ENCODE results near the gene KMO.
A peak's percentile ranks its signal among the peaks of the same experiment; 100 is the strongest.

Gene KMO

DNA sequence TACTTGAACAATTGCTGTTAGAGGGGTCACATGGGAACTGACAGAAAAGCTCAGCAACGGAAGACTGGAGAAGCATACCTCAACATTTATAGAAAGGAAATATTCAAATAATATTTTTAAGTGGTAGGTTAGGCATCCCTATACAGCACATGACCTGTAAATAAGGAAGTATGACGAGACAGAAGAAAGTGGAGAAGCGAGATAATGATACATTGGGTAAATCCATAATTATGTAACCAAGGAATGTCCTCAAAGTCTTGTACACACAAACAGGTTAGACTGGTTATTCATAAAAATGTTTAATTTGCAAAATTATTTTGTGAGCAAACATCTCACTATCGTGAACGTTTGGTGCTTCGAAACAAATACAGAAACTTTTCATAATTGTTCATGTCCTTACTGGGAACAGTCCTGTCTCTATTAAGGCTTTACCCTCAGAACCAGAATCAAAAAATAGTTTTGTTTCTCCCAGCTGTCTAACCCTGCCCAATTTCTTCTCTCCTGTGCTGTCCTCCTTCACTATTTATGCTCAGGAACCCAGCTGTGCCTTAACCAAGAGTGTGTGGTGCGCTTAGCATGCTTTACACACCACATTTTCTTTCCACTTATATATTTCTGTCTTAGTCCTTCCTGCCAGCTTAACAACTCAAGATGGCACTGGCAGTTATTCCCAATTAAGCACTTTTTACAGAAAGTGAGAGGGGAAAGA lies 10.2 kb downstream of the KMO start:
- DNase-seq = no peak

DNA sequence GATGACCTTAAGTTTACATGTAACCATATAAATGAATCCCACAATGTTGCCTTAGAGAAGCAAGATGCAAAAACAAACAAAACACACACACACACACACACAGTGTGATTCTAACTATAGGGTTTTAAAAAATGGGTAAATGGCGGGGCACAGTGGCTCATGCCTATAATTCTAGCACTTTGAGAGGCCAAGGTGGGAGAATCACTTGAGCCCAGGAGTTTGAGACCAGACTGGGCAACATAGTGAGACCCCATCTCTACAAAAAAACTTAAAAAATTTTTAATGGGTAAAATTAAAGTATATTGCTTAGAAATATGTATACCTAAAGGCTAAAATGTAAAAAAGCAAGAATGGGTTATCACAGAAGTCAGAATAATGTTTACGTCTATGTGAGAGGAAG lies 15.8 kb downstream of the KMO start:
- DNase-seq = no peak

- no peak for DNase-seq
Observed at GRCh38 chr1:241550318-241550717, 18.1 kb downstream of the KMO start.

DNA sequence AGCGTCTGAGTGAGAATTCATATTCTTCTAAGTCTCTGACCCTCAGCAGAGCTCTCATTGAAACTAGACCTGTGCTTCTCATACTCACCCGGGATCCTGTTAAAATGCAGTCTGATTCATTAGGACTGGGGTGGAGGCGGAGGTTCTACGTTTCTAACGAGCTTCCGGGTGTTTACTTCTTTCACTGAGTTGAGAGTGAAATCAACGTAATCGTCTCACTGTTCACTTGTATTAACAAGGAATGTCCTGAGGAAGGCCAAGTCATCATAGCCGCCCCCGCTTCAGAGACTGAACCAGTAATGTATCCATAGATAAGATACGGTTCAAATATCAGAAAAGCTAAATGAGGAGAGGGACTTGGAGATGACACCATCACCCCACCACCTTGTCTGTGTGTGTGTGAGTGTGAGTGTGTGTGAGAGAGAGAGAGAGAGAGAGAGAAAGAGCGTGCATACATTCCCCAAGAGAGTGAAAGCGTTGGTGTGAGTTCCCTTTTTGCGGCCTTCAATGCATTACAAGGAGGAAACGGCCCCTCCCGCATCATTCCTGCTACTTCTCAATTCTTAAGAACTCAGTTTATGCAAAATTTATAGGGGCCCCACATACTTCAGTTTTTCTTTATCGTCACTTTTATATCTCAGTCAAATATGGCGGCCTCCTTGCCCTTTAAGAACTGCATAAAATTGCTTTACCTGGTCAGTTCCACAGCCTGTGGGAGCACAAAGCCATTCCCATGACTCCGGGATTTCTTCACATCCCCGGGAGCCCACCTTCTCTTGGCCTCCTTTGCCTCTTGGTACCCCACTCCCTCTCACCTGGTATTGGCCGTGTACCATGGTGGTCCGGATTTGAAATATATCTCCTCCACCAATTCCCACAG lies 19.8 kb downstream of the KMO start:
- DNase-seq = peak; percentile 45

DNA sequence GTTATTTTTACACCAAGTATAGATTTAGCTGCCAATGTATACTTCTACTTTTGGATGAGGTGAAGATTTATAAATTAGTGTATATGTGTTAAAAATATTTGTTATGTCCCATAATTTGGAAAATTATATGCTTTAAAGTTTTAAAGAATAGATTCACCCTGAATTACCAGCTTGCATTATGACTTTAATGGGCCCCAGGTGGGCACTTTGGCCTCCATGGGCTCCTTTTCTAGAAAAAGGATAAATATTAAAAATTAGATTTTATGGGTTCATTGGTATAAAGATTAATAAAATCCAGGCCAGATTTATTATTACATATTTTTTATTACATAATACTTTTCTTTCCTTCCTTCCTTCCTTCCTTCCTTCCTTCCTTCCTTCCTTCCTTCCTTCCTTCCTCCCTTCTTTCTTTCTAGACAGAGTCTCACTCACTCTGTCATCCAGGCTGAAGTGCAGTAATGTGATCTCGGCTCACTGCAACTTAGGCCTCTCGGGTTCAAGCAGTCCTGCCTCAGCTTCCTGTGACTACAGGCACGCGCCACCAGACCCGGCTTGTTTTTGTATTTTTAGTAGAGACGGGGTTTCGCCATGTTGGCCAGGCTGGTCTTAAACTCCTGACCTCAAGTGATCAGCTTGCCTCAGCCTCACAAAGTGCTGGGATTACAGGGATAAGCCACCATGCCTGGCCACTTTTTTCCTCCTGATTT lies 21.9 kb downstream of the KMO start:
- no peak for DNase-seq

- DNase-seq = no peak
Observed at GRCh38 chr1:241555526-241555925, 23.3 kb downstream of the KMO start.

- DNase-seq = no peak
Observed at GRCh38 chr1:241557031-241557430, 24.9 kb downstream of the KMO start.

DNA sequence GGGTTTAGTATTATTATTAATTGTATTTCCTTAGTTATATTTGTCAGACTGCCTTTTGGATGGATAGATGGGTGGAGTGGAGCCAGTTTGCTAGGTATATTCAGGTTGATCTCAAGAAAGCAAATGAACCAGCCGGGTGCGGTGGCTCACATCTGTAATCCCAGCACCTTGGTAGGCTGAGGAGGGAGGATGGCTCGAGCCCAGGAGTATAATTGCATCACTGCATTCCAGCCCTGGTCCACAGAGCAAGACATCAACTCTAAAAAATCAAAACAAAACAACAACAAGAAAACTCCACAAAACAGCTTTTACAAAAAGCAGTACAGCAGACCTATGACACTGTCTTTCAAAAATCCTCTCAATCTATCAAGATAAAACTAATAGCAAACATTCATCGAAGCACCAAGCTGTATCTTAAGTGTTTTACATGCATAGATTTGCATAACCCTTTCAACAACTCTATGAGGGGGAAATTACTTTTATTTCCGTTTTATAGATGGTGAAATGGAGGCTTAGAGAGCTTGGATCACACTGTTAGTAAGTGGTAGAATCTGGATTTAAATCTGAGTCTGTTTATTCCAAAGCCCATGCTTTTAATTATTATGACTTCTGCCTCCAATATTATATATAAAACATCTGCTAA lies 25.5 kb downstream of the KMO start:
- no peak for DNase-seq

- DNase-seq = no peak
Observed at GRCh38 chr1:241560146-241560848, 28.1 kb downstream of the KMO start.

GRCh38 chr1:241560849-241561187 lies 28.6 kb downstream of the KMO start:
- DNase-seq = no peak

- DNase-seq = no peak
Observed at GRCh38 chr1:241569848-241570247, 37.7 kb downstream of the KMO start.

- no peak for DNase-seq
Observed at GRCh38 chr1:241574154-241574553, 42.0 kb downstream of the KMO start.

DNA sequence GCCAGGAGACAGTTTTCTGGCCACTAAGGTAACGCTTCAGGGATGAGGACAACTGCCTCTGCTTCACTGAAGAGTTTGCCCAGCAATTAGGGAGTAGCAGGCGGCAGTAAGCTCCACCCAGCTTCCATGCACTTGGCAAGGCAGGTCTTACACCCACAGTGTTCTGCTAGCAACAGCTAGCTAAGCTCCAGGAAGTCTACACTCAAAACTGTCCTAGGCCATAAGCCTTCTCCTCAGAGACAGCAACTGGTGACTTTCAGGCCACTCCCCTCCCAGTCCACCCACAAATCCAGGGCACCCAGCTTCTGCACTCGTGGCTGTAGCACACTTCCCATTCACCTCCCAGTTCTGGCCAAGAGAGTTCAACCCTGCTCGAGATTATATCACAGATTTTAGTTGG lies 47.3 kb downstream of the KMO start:
- DNase-seq = no peak

DNA sequence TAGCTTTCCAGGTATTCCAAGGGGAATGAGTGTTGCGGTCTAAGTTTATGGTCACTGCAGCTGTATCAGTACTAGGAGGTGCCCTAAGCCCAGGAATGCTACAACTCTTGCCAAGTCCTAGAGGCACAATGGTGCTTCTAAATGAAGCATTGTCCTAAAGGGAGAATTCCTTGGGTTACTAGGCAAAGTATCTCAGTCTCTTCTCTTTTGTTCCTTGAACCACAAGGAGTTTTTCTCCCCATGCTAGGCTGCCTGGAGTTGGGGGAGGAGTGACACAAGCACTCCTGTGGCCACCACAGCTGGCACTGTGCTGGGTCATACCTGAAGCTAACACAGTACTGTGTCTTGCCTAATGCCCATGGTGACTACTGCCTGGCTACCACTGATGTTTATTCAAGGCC lies 50.7 kb downstream of the KMO start:
- DNase-seq = no peak

GRCh38 chr1:241586905-241587512 lies 54.8 kb downstream of the KMO start:
- no peak for DNase-seq

DNA sequence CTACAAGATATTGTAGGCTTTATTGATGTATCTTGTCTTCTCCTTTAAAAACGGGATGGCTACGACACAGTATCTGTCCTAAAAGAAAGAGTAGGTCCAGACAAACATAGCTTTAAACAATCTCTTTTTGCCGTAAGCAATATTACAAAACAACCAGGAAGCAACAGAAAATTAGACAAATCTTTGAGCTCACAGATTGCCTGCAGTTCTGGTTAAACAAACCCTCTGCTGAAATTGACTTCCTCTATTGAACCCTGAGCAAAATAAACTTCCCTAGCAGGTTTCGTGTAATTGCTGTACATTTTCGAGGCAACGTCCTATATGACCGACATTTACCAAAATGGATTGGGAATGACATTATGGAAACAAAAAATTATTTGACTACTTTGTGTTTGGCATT lies 57.3 kb downstream of the KMO start:
- no peak for DNase-seq

- no peak for DNase-seq
Observed at GRCh38 chr1:241590719-241591118, 58.5 kb downstream of the KMO start.

DNA sequence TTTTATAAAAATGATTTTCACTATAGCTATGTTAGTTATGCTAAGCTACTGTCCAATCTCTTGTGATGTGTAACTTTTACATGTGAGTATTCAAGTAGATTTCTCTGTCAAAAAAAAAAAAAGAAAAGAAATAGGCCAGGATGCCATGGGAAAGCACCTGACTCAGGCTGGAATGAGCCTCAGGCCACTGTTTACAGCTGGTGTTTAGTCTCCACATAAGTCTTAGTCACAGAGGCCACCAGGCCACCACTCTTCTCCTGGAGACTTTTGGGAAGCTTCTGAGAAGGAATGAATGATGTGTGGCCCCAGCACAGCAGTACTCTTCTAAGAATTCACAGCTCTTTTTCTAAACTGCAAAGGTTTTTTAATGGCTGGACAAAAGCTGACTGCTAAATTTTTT lies 59.1 kb downstream of the KMO start:
- DNase-seq = no peak

DNA sequence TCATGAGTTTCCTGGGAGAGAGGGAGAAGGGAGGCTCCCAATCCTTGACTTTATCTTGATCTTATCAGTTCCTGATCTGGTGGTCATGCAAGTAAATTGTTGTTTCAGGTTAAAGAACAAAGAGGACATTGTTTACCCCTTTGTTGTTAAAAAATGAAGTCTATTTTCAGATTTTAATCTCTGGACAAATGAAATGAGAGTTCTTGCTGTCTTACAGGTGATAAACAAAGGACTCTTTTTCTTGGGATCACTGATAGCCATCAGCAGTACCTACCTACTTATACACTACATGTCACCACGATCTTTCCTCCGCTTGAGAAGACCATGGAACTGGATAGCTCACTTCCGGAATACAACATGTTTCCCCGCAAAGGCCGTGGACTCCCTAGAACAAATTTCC lies 59.6 kb downstream of the KMO start:
- DNase-seq = no peak

DNA sequence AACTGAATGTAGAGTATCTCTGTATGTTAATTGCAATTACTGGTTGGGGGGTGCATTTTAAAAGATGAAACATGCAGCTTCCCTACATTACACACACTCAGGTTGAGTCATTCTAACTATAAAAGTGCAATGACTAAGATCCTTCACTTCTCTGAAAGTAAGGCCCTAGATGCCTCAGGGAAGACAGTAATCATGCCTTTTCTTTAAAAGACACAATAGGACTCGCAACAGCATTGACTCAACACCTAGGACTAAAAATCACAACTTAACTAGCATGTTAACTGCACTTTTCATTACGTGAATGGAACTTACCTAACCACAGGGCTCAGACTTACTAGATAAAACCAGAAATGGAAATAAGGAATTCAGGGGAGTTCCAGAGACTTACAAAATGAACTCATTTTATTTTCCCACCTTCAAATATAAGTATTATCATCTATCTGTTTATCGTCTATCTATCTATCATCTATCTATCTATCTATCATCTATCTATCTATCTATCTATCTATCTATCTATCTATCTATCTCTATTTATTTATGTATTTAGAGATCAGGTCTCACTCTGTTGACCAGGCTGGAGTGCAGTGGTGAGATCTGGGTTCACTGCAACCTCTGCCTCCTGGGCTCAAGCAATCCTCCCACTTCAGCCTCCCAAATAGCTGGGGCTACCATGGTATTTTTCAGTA lies 60.2 kb downstream of the KMO start:
- DNase-seq = no peak

GRCh38 chr1:241593186-241593585 lies 61.0 kb downstream of the KMO start:
- DNase-seq = no peak

DNA sequence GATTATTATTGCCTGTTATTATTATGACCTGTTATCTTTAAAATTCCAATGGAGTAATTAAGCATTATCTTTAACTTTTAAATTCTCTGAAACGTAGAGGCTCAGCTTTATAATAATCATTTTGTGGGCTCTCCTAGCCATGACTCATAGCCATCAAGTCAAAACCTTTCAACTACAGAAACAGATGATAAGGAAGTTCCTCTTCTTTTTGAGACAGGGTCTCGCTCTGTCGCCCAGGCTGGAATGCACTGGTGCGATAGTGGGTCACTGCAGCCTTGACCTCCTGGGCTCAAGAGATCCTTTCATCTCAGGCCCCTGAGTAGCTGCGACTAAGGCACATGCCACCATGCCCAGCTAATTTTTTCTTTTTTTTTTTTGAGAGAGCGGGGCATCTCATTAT lies 64.5 kb downstream of the KMO start:
- no peak for DNase-seq
